GM12878 (cell line): ENCODE data around the gene HEPACAM. TPM values are rescaled to one million over a fixed set of nuclear protein-coding genes. Genes with fewer than 3 reads are reported as not detected.

ENCODE experiments used
- ATAC-seq: fragments of 200-7000 bp; cut with Tn5 transposase; 3 replicates; pipeline ENCODE4 v1.9.1; 2020; ENCODE audit warnings: mild to moderate bottlenecking, moderate library complexity
- BruUV-seq: library from RNA; stranded (reverse); fragments of 400-500 nt; replicated peaks from 2 replicates; lab custom pipeline; 2021; lab: Mats Ljungman, UMichigan
- CTCF ChIA-PET: fragments of 300-600 bp; sonication (Branson Sonifier 250); formaldehyde crosslinking; extraction: SDS; loops from one replicate; lab custom pipeline; 2021; ENCODE audit warnings: inconsistent platforms; lab: Yijun Ruan, JAX
- POLR2A ChIA-PET: fragments of 350-600 bp; formaldehyde crosslinking; extraction: SDS; loops from one replicate; lab custom pipeline; 2021; ENCODE audit warnings: inconsistent platforms; lab: Charles Lee
- RAD21 ChIA-PET: fragments of 300-600 bp; sonication (Branson Sonifier 250); formaldehyde crosslinking; loops from one replicate; lab custom pipeline; 2023; ENCODE audit warnings: antibody characterized with exemption; ENCODE audit not compliant: unreplicated experiment; lab: Charles Lee
- SMC1A ChIA-PET: fragments of 300-600 bp; sonication (Branson Sonifier 250); formaldehyde crosslinking; loops from one replicate; lab custom pipeline; 2023; ENCODE audit not compliant: unreplicated experiment, uncharacterized antibody; lab: Charles Lee
- DNase-seq: peaks from one replicate; pipeline ENCODE4 v3.0.0-alpha.2; 2011; ENCODE audit warnings: low read depth, low spot score
- FAIRE-seq: peaks from 3 replicates; lab custom pipeline; 2011; peaks lifted over from hg19 to GRCh38; lab: Jason Lieb, UNC
- H2AFZ ChIP-seq: 2 replicates; pipeline ENCODE4 v1.6.0; 2011; ENCODE audit warnings: low read depth, low read length, control low read depth; ENCODE audit not compliant: control insufficient read depth
- H3K27ac ChIP-seq: 2 replicates; pipeline ENCODE4 v1.5.1; 2011; ENCODE audit warnings: control low read depth; ENCODE audit not compliant: control insufficient read depth, insufficient read depth
- H3K27me3 ChIP-seq, 2 experiments: replicated peaks in 1 of 2; 2 replicates each; pipeline versions ENCODE4 v1.6.0 to v1.6.1; 2011; ENCODE audit warnings: low read length in 1 of 2; ENCODE audit not compliant: control insufficient read depth in 2 of 2, insufficient read depth in 2 of 2
- H3K36me3 ChIP-seq, 2 experiments: 2 replicates each; pipeline ENCODE4 v1.5.1; 2011; ENCODE audit warnings: low read length in 1 of 2; ENCODE audit not compliant: control insufficient read depth in 2 of 2, insufficient read depth in 2 of 2
- H3K4me1 ChIP-seq: 2 replicates; pipeline ENCODE4 v1.6.1; 2011; ENCODE audit warnings: mild to moderate bottlenecking, low read length, moderate library complexity, mixed read lengths; ENCODE audit not compliant: control insufficient read depth, insufficient read depth
- H3K4me2 ChIP-seq: 2 replicates; pipeline ENCODE4 v1.6.0; 2011; ENCODE audit warnings: control low read depth; ENCODE audit not compliant: control insufficient read depth, insufficient read depth
- H3K4me3 ChIP-seq: fragments of 200-600 bp; sonication (generic); 2 replicates; pipeline ENCODE4 v1.5.1; 2016
- H3K79me2 ChIP-seq: 2 replicates; pipeline ENCODE4 v1.6.0; 2011; ENCODE audit warnings: low read length; ENCODE audit not compliant: control insufficient read depth, insufficient read depth
- H3K9ac ChIP-seq: 2 replicates; pipeline ENCODE4 v1.8.0; 2011; ENCODE audit warnings: low read length, control low read depth, mixed read lengths; ENCODE audit not compliant: control insufficient read depth, insufficient read depth
- H3K9me3 ChIP-seq: replicated peaks from 3 replicates; pipeline ENCODE4 v1.5.1; 2011; ENCODE audit warnings: mild to moderate bottlenecking, low read length; ENCODE audit not compliant: control insufficient read depth, insufficient read depth
- H4K20me1 ChIP-seq: 2 replicates; pipeline ENCODE4 v1.6.0; 2011; ENCODE audit not compliant: control insufficient read depth, insufficient read depth
- CBX5 ChIP-seq: sonication (generic); IDR thresholded peaks from 2 replicates; pipeline ENCODE4 v1.6.1; 2016; ENCODE audit warnings: low read depth, moderate library complexity, mild to moderate bottlenecking, inconsistent platforms
- GATAD2B ChIP-seq: fragments of 450-650 bp; conservative IDR thresholded peaks from 2 replicates; pipeline ENCODE4 v1.6.1; 2017; ENCODE audit warnings: low read depth, mild to moderate bottlenecking, moderate library complexity
- POLR2AphosphoS2 ChIP-seq: IDR thresholded peaks from 2 replicates; pipeline ENCODE4 v1.6.1; 2011; ENCODE audit warnings: low read depth, mild to moderate bottlenecking, low read length, improper control_type of control experiment, moderate library complexity
- PRDM15 ChIP-seq: fragments of 450-650 bp; formaldehyde crosslinking; IDR thresholded peaks from 2 replicates; pipeline ENCODE4 v1.4.0; 2020; ENCODE audit warnings: mild to moderate bottlenecking, moderate library complexity
- STAT1 ChIP-seq: fragments of 450-650 bp; conservative IDR thresholded peaks from 2 replicates; pipeline ENCODE4 v1.6.1; 2014; ENCODE audit warnings: antibody characterized with exemption, mild to moderate bottlenecking
- WRNIP1 ChIP-seq: IDR thresholded peaks from 2 replicates; pipeline ENCODE4 v1.6.1; 2011; ENCODE audit warnings: low read depth, low read length, improper control_type of control experiment, borderline replicate concordance
- WGBS: methylation state at CpG from one replicate; pipeline ENCODE4 v1.1.6; 2016; ENCODE audit warnings: low lambda C conversion rate; ENCODE audit not compliant: insufficient replicate concordance, insufficient coverage; ENCODE audit errors: missing lambda C conversion rate; 5-methylcytosine and 5-hydroxymethylcytosine counted together
- in situ Hi-C: fragments of 300-500 bp; cut with MboI; formaldehyde crosslinking; loops from 9 replicates; pipeline ENCODE4 v1.14.3; 2018; ENCODE audit warnings: mixed read lengths
- intact Hi-C: fragments of 100-400 bp; cut with micrococcal nuclease; formaldehyde crosslinking; loops from one replicate; pipeline ENCODE4 v1.14.2; 2022; ENCODE audit not compliant: unreplicated experiment
- polyA plus RNA-seq, 11 experiments: library from polyadenylated mRNA; depleted of rRNA in 4 of 11; unstranded in 6 of 11; stranded (reverse) in 5 of 11; fragments of >200 nt; fragmentation: Nextera tagmentation in 4 of 11; fragmentation: Illumina TruSeq in 1 of 11; extraction: Ambion mirVana in 4 of 11; extraction: Trizol in 1 of 11; gene quantifications; 1 replicate in 1 of 11; 2 replicates in 10 of 11; pipeline versions ENCODE4 v1.2.1 to v1.2.3, GENCODE V29; 2011 to 2016; ENCODE audit warnings: inconsistent platforms in 2 of 11, missing spikeins in 2 of 11, low read depth in 1 of 11
- total RNA-seq, 4 experiments: library from RNA; depleted of rRNA in 3 of 4; stranded (reverse); fragments of >200 nt in 3 of 4; fragmentation: Illumina TruSeq in 1 of 4; extraction: Trizol in 1 of 4; gene quantifications; 2 replicates each; pipeline versions ENCODE4 v1.2.1 to v1.2.3, GENCODE V29; 2013 to 2021
- TF ChIP-seq, protein P1 (sequence below): fragments of 450-650 bp; IDR thresholded peaks from 2 replicates; pipeline ENCODE4 v1.6.1; 2014; ENCODE audit warnings: mild to moderate bottlenecking

HEPACAM gene
- total and polyA plus RNA-seq, 10 of the 15 experiments (the other 5 are each of a cell fraction or from before 2014, with no cell fraction given) = 0.03 TPM; not detected in 9

DNA sequence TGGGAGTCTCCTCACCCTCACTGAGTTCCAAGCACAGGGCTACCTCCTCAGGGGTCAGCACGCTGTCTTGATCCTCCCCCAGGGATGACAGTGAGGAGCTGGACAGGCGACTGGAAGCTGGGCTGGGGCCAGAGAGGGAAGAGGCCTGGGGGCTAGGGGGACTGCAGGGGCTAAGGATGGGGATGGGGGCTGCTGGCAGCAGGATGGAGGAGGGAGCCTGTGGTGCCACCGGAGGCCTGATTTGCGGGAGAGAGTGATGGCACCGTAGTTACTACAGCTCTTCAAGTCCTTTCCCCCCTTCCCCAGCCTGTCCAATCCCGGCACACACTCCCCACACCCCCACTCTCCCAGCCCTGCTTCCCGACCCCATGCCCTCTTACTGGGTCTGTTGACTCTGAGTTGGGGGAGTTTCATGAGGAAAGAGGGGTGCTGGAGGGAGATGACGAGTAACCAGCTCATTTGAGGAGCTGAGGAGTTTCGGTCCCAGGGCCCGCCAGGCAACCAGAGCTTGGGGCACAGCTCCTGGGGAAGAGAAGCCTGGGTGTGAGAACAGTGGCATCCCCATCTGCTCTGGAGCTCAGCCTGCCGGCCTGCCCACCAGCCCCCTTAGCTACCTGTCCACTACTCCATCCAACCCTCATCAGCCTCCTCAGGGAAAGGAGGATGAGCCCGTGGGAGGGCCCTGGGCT lies 48.7 kb downstream of the HEPACAM start:
- SMC1A ChIA-PET = no interaction called here
- CTCF ChIA-PET = interaction anchor here (1.1 kb wide), 1 partner anchor 51 kb away, joined by 3 read pairs; no protein-coding TSS in a partner anchor
- no peak overlapping the region for H2AFZ ChIP-seq
- no peaks in the 10 kb centered on the region; a peak in 1 of 4 replicates for H3K36me3 ChIP-seq
- 31% methylated on average over 11 of the region's 12 CpGs for WGBS
- no peak for ATAC-seq
- no peak overlapping the region for H3K4me2 ChIP-seq
- H3K9me3 ChIP-seq = no peaks in the 10 kb centered on the region
- DNase-seq = no peak
- no peak for FAIRE-seq
- BruUV-seq = no TSS peak
- RAD21 ChIA-PET = no interaction called here
- no peak overlapping the region for H3K27ac ChIP-seq
- H4K20me1 ChIP-seq = no peaks in the 10 kb centered on the region
- H3K9ac ChIP-seq = no peak overlapping the region
- peaks cover 0 to 4% of the 10 kb centered on the region in 2 experiments; a peak in 3 of 4 replicates for H3K27me3 ChIP-seq
- H3K4me1 ChIP-seq = no peaks in the 10 kb centered on the region
- in situ Hi-C loops (no loop called here), intact Hi-C loops (loop anchor here (10.0 kb wide), 1 partner anchor 258 kb away; no protein-coding TSS in a partner anchor)
- no peak overlapping the region for H3K4me3 ChIP-seq
- H3K79me2 ChIP-seq = no peaks in the 10 kb centered on the region
- POLR2A ChIA-PET = interaction anchor here (0.6 kb wide), 1 partner anchor 271 kb away, joined by 3 read pairs; no protein-coding TSS in a partner anchor
- no peak for TF ChIP-seq POLR2AphosphoS2
- TF ChIP-seq STAT1 = no peak
- no peak for TF ChIP-seq GATAD2B

GRCh38 chr11:124886476-124886875 lies 49.4 kb downstream of the HEPACAM start:
- ATAC-seq (no peak), FAIRE-seq (no peak), DNase-seq (no peak)
- ChIA-PET POLR2A (interaction anchor here (0.6 kb wide), 1 partner anchor 271 kb away, joined by 3 read pairs; no protein-coding TSS in a partner anchor), CTCF (interaction anchor here (1.1 kb wide), 1 partner anchor 51 kb away, joined by 3 read pairs; no protein-coding TSS in a partner anchor), RAD21 (no interaction called here), SMC1A (no interaction called here)
- Histone ChIP-seq H3K9ac (no peak overlapping the region), H3K9me3 (no peaks in the 10 kb centered on the region), H3K4me2 (no peak overlapping the region), H3K79me2 (no peaks in the 10 kb centered on the region), H3K27ac (no peak overlapping the region), H4K20me1 (no peaks in the 10 kb centered on the region), H3K36me3 (no peaks in the 10 kb centered on the region; a peak in 1 of 4 replicates), H3K4me1 (no peaks in the 10 kb centered on the region), H3K27me3 (peaks cover 0 to 4% of the 10 kb centered on the region in 2 experiments; a peak in 2 of 4 replicates), H2AFZ (no peak overlapping the region), H3K4me3 (no peak overlapping the region)
- intact Hi-C loops (loop anchor here (10.0 kb wide), 1 partner anchor 258 kb away; no protein-coding TSS in a partner anchor), in situ Hi-C loops (no loop called here)
- no TSS peak for BruUV-seq
- 31% methylated on average over 11 of the region's 11 CpGs for WGBS
- TF ChIP-seq PRDM15 (CRISPR knock-in tag) (no peak), WRNIP1 (no peak), CBX5 (no peak)
- TF ChIP-seq, protein P1, sequence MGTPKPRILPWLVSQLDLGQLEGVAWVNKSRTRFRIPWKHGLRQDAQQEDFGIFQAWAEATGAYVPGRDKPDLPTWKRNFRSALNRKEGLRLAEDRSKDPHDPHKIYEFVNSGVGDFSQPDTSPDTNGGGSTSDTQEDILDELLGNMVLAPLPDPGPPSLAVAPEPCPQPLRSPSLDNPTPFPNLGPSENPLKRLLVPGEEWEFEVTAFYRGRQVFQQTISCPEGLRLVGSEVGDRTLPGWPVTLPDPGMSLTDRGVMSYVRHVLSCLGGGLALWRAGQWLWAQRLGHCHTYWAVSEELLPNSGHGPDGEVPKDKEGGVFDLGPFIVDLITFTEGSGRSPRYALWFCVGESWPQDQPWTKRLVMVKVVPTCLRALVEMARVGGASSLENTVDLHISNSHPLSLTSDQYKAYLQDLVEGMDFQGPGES = no peak
